Measurements from ENCODE around the gene COX19. TPM values are rescaled to one million over a fixed set of nuclear protein-coding genes. Genes with fewer than 3 reads are reported as not detected.
"Not testable (repeated sequence)": the region's sequence is repeated elsewhere in the genome, so short reads cannot be mapped to it uniquely, and the experiment has no call there.

COX19 gene
- polyA plus RNA-seq, 1 donor, result 16.9 TPM

DNA sequence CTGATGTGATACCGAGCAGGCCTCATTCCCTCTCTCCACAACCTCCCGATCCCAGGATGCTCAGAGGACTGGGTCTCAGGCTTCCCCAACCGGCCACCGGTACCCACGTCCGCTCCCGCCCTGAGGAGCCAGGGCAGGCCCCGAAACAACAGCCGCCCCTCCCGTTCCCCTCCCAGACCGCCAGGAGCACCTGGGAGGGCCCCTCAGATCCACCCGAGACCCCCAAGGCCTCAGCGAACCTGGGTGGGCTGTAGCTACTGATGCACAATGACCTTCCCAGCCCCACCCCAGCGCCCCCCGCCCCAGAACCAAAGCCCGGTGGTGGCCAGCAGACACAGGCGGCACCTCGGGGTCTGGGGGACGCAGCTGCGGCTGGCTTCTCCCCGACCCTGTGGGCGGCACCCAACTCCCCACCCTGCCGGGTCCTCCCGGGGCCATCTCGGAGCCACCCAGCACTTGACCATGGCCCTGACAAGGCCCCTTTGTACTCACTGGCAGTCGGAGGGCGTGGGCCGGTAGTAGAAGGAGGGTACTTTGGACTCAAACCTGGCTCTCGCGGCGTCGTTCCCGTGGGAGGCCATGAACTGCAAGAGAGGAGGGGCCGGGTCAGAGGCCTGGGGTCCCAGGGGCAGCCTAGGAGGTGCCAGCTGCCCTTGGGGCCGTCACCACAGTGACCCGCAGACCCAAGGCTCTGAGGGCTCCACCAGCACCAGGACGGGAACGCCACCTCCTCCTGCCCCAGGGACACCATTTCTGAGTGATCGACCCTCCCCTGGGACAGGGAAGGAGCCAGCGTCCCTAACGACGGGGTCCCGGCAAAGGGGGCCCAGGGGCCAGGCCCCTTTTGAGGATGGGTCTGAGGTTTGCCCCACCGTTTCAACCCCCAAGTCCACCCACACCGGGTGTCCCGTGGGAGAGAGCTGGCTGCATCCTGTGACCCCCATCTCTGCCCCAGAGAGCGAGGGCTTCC lies 49.0 kb downstream of the COX19 start:
- DNase-seq, result no peak

DNA sequence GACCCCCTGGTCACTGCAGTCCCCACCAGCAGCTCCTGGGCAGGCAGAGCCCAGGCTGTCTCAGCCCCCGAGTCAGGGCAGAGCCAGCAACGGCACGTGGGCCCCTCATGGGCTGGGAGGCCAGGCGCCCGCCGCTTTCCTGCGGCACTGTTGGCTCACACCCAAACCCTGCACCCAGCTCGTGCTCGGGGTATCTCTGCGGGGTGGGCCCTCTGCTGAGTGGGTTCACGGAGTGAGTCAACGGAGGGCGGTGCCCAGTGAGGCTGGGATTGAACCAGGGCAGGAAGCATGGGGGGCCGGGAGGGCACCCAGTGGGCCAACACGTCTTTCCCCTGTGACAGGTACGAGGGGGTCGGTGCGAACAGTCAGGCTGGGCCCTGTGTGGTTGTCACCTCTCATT lies 49.7 kb downstream of the COX19 start:
- no peak for DNase-seq

DNA sequence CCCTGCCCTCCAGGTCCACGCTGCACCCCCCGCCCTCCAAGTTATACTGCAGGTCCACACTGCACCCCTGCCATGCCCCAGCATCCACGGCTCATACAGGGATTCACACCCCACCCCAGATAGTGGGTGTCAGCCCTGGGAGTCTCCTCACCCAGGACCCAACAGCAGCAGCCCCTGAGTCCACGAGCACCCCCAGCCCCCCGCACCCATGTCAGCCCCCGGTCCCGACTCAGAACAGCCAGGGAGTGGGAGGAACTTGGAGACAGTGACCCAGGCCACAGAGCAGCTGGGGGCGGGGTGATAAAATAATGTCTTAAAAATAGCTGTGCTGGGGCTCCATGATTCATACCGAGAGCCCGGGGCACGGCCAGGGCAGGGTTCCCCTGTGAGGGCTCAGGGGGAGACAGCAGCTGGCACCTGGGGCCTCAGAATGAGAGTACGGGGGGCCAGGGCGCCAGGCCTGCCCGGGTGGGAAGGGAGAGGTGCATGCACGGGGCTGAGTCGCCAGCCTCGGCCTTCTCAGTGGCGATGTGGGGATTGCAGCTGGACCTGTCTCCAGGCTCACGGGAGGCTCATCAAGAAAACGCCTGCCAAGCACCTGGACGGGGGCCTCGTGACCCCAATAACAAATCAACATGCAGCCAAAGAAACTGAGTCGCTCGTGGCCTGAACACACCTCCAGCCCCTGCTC lies 50.7 kb downstream of the COX19 start:
- DNase-seq, result no peak

DNA sequence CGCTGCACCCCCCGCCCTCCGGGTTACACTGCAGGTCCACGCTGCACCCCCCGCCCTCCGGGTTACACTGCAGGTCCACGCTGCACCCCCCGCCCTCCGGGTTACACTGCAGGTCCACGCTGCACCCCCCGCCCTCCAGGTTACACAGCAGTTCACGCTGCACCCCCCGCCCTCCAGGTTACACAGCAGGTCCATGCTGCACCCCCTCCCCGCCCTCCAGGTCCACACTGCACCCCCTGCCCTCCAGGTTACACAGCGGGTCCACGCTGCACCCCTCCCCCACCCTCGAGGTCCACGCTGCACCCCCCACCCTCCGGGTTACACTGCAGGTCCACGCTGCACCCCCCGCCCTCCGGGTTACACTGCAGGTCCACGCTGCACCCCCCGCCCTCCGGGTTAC lies 51.3 kb downstream of the COX19 start:
- not testable (repeated sequence) for DNase-seq

DNA sequence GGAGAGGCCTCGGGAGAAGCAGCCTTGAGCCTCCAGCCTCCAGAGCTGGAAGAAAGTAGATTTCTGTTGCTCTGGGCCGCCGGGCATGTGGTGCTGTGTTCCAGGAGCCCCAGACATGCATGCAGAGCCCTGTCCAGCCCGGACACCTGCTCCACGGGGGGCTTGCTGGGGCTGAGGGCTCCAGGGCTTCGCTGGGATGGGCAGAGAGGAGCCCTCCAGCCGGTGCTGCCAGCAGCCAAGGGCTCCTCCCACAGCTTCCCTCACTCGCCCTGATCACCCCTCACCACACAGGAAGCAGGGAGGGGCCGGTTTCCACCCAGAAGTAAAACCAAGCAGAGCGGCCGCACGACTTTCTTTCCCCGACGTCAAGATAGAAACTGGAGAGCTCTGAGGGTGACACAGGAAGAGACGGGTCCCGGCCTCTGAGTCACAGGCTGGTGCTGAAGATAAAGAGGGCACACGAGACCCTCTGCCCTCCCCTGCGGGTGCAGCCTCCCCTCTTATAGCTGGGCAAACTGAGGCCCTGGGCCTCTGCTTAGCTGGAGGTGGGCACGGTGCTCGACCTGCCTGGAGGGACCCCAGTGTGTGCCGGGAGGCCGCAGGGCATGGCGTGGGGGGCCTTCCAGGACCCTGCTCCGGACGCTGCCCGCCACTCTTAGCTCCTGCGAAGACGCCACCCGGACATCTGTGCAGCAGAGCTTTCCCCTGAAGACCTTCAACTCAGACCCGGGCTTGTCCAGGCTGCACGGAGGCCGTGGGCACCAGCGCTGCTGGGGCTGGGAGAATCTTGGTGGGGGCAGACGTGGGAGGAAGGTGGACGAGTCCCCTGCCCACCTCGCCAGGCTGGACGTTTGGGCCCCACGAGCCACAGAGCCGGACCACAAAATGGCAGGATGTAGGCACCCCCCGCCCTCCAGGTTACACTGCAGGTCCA lies 52.0 kb downstream of the COX19 start:
- DNase-seq, result peak; percentile 46

DNA sequence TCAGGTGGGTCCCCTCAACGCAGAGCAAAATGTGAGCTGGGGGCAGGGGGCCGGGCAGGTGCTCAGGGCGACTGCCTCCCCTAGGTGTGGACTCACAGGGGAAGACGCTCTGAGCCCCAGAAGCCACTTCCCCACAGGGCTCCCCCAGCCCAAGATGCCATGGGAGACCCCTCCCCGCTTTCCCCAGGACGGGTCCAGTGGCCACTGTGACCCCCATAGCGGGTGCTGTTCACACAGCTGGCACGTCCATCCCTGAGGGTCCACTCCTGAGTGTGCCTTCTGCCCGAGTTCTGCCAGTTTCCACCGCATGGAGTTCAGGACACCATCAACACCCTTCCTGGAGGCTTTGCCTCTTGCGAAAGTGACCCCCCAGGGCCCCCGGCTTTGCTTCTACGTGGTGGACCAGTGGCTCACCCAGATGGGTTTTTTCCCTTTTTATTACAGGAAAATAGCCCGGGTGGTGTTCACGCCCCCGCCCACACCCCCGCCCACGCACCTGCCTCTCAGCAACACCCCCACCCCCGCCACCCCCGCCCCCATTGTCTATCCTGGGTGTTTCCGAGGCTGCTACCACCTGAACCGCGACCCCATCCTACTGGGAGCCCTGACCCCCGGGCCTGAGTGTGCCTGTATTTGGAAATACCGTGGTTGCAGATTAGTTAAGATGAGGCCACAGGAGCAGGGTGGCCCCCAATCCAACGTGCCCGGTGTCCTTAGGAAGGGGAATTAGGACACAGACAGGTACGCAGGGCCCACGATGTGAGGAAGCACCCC lies 52.8 kb downstream of the COX19 start:
- DNase-seq, result no peak

DNA sequence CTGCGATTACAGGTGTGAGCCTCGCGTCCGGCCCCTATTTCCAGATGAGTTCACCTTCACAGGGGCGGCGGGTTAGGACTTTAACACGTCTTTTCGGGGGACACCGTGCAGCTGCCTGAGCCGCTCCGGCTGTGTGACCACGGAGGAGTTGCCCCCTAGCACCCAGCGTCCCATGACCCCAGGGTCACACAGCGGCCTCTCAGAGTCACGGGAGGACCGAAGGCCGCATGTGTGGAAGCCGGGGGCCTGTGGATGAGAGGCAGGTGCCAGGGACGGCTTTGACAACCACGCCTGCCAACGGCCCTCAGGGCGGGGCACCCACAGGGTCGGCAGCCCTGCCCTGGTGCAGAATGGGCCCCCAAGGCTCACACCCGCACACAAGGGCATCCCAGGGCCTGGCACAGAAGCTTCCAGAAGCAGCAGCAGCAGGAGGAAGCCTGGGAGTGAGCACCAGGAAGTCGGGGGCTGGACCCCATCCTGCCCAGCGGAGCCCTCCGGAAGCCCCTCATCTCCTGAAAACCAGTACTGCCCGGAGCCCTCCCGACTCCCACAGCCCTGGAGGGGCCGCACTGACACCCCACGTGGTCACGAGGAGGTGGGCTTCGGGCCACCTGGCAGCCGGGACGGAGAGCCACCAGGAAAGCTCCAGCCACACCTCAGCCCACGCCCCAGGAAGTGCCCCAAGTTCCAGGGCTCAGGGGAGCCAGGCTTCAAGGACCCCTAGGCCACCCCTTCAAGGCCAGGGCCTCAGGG lies 53.6 kb downstream of the COX19 start:
- no peak for DNase-seq

DNA sequence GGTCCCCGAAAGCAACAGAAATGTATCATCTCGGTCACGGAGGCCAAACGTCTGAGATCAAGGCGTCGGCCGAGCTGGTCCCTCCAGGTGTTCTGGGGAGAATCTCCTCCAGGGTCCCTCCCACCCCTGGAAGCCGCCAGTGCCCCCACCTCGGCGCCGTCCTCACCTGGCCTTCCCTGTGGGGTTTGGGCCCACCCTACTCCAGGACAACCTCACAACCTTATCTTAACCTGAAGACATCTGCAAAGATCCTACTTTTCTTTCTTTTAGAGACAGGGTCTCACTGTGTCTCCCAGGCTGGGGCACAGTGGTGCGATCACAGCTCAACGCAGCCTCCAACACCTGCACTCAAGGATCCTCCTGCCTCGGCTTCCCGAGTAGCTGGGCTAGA lies 54.3 kb downstream of the COX19 start:
- DNase-seq, result no peak

DNA sequence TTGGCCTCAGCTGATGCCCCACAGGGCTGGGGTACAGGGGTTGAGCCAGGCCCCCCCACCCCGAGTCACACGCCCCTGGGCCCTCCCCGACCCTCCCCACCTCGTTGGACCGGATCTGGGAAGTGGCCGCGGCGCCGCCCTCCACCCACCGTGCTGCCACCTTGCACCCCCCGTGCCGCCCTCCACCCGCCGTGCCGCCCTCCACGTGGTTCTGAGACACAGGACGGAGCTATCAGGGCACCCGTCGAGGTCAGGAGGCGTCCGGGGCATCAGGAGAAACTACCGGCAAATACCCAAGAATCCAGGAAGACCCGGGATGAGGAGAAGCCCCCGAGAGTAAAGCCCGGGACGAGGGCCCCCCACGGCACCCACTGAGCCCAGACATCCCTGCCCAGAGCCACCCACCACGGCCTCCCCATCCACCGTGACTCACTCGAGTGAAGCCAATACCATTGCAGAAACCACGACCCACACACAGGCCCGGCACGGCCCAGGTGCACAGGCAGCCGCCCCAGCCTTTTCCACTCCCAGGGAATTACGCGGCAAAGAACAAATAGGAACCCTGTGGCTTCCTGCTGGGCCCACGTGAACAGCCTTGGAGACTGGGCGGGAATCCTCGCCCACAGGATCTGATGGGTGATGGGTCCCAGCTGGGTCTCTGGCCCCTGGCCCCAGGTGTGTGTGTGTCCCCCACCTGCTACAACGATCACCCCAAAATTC lies 54.8 kb downstream of the COX19 start:
- DNase-seq, result no peak

DNA sequence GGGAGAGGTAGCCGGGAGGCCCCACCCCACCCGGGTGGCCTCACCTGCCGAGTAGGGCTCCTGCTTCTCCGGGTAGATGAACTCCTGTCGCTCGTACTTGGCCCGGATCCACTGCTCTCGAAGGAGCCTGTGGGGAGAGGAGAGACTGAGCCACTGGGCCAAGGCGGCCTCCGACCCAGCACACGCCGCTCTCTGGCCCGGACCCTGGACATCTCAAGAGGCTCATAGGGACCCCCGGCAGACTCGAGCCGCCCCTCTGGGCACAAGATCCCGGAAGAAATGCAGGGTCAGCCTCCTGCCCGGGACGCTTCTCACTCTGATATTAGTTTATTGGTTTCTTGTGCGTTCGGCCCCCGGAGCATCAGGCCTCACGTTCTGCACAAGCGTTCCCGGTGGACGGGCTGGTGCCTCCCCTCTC lies 55.4 kb downstream of the COX19 start:
- no peak for DNase-seq

DNA sequence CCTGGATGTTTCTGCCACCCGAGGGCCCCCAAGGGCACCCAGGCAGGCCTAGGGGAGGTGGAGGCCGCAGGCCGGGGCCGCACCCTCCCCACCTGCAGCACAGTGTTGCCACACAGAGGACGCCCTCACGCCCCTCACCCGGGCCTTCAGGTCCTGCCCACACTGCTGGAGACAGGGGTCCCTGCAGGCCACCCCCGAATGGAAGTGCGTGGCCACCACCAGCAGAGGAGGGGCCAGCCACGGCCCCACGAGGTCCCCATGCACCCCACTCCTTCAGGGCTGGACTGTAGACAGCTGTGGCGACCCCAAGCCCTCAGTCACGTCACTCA lies 56.3 kb downstream of the COX19 start:
- no peak for DNase-seq

DNA sequence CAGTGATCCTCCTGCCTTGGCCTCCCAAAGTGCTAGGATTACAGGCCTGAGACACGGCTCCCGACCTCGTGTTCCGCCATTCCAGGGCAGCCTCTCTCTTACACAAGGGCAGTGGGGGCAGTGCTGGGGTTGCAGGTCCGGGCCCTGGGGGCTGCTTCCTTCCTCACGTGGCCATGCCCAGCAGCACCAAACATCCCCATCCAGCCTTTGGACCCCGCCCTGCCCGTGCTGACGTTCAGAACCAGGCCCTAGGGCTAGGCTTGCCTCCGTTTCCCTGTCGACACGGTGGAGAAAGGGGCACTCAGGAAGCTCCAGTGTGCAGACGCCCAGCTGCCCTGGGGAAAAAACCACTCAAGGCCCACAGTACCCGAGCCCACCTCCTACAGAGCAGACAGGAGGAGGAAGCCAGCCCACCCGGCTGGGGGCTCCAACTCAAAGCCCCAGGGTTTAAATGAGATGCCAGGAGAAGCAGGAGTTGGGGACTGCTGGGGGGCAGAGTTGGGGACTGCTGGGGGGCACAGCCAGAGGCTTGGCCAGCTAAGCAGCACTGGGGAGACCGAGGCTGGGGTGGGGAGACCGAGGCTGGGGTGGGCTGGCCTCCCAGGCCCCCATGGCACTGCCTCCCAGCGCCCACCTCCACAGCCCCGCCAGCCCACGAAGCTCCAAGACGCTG lies 56.8 kb downstream of the COX19 start:
- no peak for DNase-seq

DNA sequence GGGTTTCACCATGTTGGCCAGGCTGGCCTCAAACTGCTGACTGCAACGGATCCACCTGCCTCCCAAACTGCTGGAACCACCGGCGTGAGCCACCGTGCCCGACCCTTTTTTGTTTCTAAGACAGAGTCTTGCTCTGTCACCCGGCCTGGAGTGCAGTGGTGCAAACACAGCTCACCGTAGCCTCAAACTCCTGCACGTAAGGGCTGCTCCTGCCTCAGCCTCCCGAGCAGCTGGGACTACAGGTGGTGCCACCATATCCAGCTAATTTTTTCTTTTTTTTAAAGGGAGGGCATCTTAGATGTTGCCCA lies 57.3 kb downstream of the COX19 start:
- no peak for DNase-seq

DNA sequence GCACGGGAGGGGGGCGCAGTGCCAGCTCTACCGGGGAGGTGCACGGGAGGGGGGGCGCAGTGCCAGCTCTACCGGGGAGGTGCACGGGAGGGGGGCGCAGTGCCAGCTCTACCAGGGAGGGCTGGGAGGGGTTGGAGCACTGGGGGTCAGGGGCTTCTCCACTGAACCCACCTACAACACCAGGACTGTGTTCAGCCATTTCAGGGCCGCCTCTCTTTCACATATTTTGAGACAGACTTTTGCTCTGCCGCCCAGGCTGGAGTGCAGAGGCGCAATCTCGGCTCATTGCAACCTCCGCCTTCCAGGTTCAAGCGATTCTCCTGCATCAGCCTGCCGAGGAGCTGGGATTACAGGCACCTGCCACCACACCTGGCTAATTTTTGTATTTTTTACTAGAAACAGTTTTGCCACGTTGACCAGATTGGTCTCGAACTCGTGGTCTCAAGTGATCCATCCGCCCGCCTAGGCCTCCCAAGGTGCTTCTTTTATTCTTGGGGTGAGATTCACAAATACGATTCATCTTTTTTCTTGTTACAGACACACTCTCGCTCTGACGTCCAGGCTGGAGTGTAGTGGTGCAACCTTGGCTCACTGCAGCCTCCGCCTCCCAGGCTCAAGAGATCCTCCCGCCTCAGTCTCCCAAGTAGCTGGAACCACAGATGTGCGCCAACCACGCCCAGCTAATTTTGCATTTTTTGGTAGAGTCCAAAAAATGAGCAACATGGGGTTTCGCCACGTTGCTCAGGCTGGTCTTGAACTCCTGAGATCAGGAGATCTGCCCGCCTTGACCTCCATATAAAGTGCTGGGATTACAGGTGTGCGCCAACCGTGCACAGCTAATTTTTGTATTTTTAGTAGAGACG lies 57.9 kb downstream of the COX19 start:
- no peak for DNase-seq

DNA sequence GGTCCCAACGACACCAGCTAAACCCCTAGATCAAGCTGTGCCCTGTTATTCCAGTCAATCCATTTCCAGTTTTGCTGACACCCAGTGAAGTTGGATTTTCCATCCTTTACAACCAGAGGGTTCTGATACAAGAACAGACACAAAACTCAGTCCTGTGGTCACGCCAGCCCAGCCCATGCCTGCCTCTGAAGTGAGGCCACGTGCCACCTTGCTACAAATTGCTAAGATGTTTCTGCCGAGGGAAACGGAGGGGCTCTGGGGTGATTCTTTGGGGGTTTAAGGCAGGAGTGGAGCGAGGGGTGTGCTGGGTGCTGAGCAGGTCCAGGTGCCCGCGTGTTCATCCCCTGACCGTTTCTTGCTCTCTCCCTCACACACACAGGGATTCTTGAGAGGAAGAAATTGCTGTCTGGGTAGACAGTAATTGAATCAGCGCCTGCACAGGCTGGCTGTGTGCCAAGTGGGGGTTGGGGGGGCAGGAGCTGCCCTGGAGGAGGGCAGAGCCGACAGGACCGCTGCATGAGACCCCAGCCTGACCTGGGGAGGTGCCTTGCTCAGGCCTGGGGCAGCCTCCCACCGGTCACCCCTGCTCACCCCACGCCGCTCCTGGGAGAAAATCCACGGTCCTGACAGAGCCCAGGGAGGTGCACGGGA lies 58.9 kb downstream of the COX19 start:
- no peak for DNase-seq

Data from left kidney (tissue), 2 donors.